ENCODE data around the gene CACYBP. TPM values are rescaled to one million over a fixed set of nuclear protein-coding genes. Genes with fewer than 3 reads are reported as not detected.
"Not testable (repeated sequence)": the region's sequence is repeated elsewhere in the genome, so short reads cannot be mapped to it uniquely, and the experiment has no call there.

CACYBP gene
- total RNA-seq, 2 experiments from 2014 or later = 307 to 346 TPM

GRCh38 chr1:175019524-175019923 is 19.8 kb downstream of the CACYBP start:
- Mint-ChIP-seq H3K36me3 (ENCODE audit: low read depth) (peaks cover 41% of the 10 kb centered on the region), H3K9me3 (peaks cover under 1% of the 10 kb centered on the region), H3K4me1 (ENCODE audit: low read depth) (peaks cover 35% of the 10 kb centered on the region), H3K4me3 (no peak overlapping the region), H3K27ac (peak overlapping the region; percentile 27), H3K27me3 (no peaks in the 10 kb centered on the region)
- CTCF ChIA-PET = no interaction called here
- intact Hi-C loops (cut with micrococcal nuclease) = no loop called here
- POLR2A ChIA-PET = no interaction called here
- ATAC-seq (no peak), DNase-seq (no peak)
- TF ChIP-seq CTCF (IDR thresholded peaks at IDR 0.05) = no peak

GRCh38 chr1:175023043-175023921 is 23.5 kb downstream of the CACYBP start, which contains the start of gene MRPS14:
TSS of gene MRPS14 (minus strand) at chr1:175023425. CDS start at chr1:175023408, 17 bp downstream.
- peak; percentile 92 for ATAC-seq
- POLR2A ChIA-PET = interaction anchor here (0.6 to 4.5 kb wide), 13 partner anchors 9 to 1546 kb away, joined by 3 to 53 read pairs (median 4); partner anchors contain the start of gene CACYBP
- peaks cover 19% of the 10 kb centered on the region for H3K36me3 Mint-ChIP-seq (ENCODE audit: low read depth)
- no peaks in the 10 kb centered on the region for H3K27me3 Mint-ChIP-seq
- intact Hi-C loops (cut with micrococcal nuclease) = no loop called here
- H3K4me1 Mint-ChIP-seq (ENCODE audit: low read depth) = peaks cover 30% of the 10 kb centered on the region
- peak; percentile 99 for DNase-seq
- H3K4me3 Mint-ChIP-seq = peak within 1 kb of the TSS; percentile 93
- H3K9me3 Mint-ChIP-seq = peaks cover 4% of the 10 kb centered on the region
- peak within 1 kb of the TSS; percentile 93 for H3K27ac Mint-ChIP-seq
- no peak for TF ChIP-seq CTCF (IDR thresholded peaks at IDR 0.05)
- CTCF ChIA-PET = interaction anchor here (0.6 to 3.8 kb wide), 8 partner anchors 14 to 129 kb away, joined by 3 to 21 read pairs (median 5); no protein-coding TSS in a partner anchor

- H3K4me3 Mint-ChIP-seq = peak overlapping the region; percentile 93
- intact Hi-C loops (cut with micrococcal nuclease); H3K9me3 Mint-ChIP-seq; ATAC-seq; H3K27me3 Mint-ChIP-seq; DNase-seq: not testable (repeated sequence)
- peaks cover 30% of the 10 kb centered on the region for H3K4me1 Mint-ChIP-seq (ENCODE audit: low read depth)
- peaks cover 17% of the 10 kb centered on the region for H3K36me3 Mint-ChIP-seq (ENCODE audit: low read depth)
- ChIA-PET POLR2A (interaction anchor here (0.8 to 4.5 kb wide), 8 partner anchors 11 to 1546 kb away, joined by 3 to 53 read pairs (median 6); partner anchors contain the start of gene CACYBP), CTCF (interaction anchor here (0.9 to 3.8 kb wide), 6 partner anchors 15 to 122 kb away, joined by 3 to 21 read pairs (median 7); no protein-coding TSS in a partner anchor)
- peak overlapping the region; percentile 93 for H3K27ac Mint-ChIP-seq
Observed at GRCh38 chr1:175023922-175024242, 24.1 kb downstream of the CACYBP start.

- peaks cover 15% of the 10 kb centered on the region for H3K36me3 Mint-ChIP-seq (ENCODE audit: low read depth)
- ChIA-PET CTCF (interaction anchor here (1.1 to 3.8 kb wide), 3 partner anchors 31 to 150 kb away, joined by 3 to 19 read pairs (median 3); no protein-coding TSS in a partner anchor), POLR2A (interaction anchor here (1.1 to 4.5 kb wide), 2 partner anchors 25 to 100 kb away, joined by 3 to 53 read pairs; partner anchors contain the start of gene CACYBP)
- peaks cover 37% of the 10 kb centered on the region for H3K4me1 Mint-ChIP-seq (ENCODE audit: low read depth)
- DNase-seq (no peak), ATAC-seq (no peak)
- no peak for TF ChIP-seq CTCF (IDR thresholded peaks at IDR 0.05)
- H3K9me3 Mint-ChIP-seq = peaks cover 4% of the 10 kb centered on the region
- H3K27me3 Mint-ChIP-seq = no peaks in the 10 kb centered on the region
- intact Hi-C loops (cut with micrococcal nuclease) = no loop called here
- peak overlapping the region; percentile 67 for H3K27ac Mint-ChIP-seq
- peak overlapping the region; percentile 93 for H3K4me3 Mint-ChIP-seq
Observed at GRCh38 chr1:175024773-175025172, 25.0 kb downstream of the CACYBP start.

GRCh38 chr1:175033953-175034352 is 34.2 kb downstream of the CACYBP start:
- DNase-seq (no peak), ATAC-seq (no peak)
- CTCF ChIA-PET = interaction anchor here (7.3 kb wide), 1 partner anchor 93 kb away, joined by 122 read pairs; no protein-coding TSS in a partner anchor
- Mint-ChIP-seq H3K9me3 (no peaks in the 10 kb centered on the region), H3K27ac (no peak overlapping the region), H3K4me1 (ENCODE audit: low read depth) (peaks cover 9% of the 10 kb centered on the region), H3K36me3 (ENCODE audit: low read depth) (no peaks in the 10 kb centered on the region), H3K27me3 (no peaks in the 10 kb centered on the region), H3K4me3 (no peak overlapping the region)
- intact Hi-C loops (cut with micrococcal nuclease) = no loop called here
- no peak for TF ChIP-seq CTCF (IDR thresholded peaks at IDR 0.05)
- POLR2A ChIA-PET = no interaction called here
